ENCODE results near the gene ZNRF3.

DNA sequence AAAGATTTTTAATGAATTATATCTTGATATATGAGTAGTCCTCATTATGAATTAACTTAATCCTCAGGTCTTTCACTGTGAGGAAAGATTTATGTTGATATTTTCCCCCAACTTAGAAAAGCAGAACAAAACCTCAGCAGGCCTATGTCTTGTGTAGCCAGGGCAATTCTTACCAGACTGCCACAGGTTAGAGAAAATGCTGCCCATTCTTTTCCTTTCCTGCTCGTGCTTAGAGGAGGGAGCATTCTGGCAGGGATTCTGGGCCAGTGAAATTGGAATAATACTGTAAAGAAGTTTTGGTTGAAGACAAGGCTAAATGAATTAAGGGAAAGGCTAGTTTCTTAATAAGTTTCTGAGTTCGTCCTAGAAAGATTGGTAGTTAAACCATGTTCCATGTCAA is 56.6 kb downstream of the ZNRF3 start:
- TF ChIP-seq, protein P1, sequence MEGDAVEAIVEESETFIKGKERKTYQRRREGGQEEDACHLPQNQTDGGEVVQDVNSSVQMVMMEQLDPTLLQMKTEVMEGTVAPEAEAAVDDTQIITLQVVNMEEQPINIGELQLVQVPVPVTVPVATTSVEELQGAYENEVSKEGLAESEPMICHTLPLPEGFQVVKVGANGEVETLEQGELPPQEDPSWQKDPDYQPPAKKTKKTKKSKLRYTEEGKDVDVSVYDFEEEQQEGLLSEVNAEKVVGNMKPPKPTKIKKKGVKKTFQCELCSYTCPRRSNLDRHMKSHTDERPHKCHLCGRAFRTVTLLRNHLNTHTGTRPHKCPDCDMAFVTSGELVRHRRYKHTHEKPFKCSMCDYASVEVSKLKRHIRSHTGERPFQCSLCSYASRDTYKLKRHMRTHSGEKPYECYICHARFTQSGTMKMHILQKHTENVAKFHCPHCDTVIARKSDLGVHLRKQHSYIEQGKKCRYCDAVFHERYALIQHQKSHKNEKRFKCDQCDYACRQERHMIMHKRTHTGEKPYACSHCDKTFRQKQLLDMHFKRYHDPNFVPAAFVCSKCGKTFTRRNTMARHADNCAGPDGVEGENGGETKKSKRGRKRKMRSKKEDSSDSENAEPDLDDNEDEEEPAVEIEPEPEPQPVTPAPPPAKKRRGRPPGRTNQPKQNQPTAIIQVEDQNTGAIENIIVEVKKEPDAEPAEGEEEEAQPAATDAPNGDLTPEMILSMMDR (conservative IDR thresholded peaks at IDR 0.05 in 1 of 2, IDR thresholded peaks at IDR 0.05 in 1 of 2; ENCODE audit: extremely low read depth in 1 of 2, insufficient read depth in 1 of 2, low read depth in 1 of 2, low read length in 2 of 2), result no peak
- no peak for TF ChIP-seq EZH2 (IDR thresholded peaks at IDR 0.05; ENCODE audit: borderline replicate concordance, low read length)
